Mononuclear cell (primary cell): ENCODE results near the gene C1QB. TPM values are rescaled to one million over a fixed set of nuclear protein-coding genes. Genes with fewer than 3 reads are reported as not detected.
"Not testable (repeated sequence)": the region's sequence is repeated elsewhere in the genome, so short reads cannot be mapped to it uniquely, and the experiment has no call there.

Experiments
- H3K27me3 ChIP-seq: 2 replicates; pipeline ENCODE4 v1.6.0; 2011; ENCODE audit warnings: low read length, control low read depth; ENCODE audit not compliant: insufficient read depth
- H3K4me1 ChIP-seq: 2 replicates; pipeline ENCODE4 v1.5.1; 2011; ENCODE audit warnings: mild to moderate bottlenecking, low read length, control low read depth; ENCODE audit not compliant: insufficient read depth
- H3K4me3 ChIP-seq: 2 replicates; pipeline ENCODE4 v1.5.1; 2011; ENCODE audit warnings: mild to moderate bottlenecking, low read length, moderate library complexity
- H3K9me3 ChIP-seq: 2 replicates; pipeline ENCODE4 v1.5.1; 2011; ENCODE audit warnings: low read depth, mild to moderate bottlenecking, control low read depth, low read length
- total RNA-seq: library from RNA; depleted of rRNA; stranded (reverse); fragments of >200 nt; gene quantifications from one replicate; pipeline ENCODE4 v1.2.3, GENCODE V29; 2012

Gene C1QB
- total RNA-seq, 1 donor = 2.1 TPM

- no peaks in the 10 kb centered on the region for H3K4me1 ChIP-seq
- no peaks in the 10 kb centered on the region for H3K27me3 ChIP-seq
- H3K9me3 ChIP-seq = no peaks in the 10 kb centered on the region
- H3K4me3 ChIP-seq = no peak overlapping the region
These were observed 13.4 kb downstream of the C1QB start for GRCh38 chr1:22666412-22666811.

GRCh38 chr1:22668840-22669239 lies 15.8 kb downstream of the C1QB start:
- H3K9me3 ChIP-seq, H3K4me3 ChIP-seq, H3K4me1 ChIP-seq, H3K27me3 ChIP-seq: not testable (repeated sequence)

DNA sequence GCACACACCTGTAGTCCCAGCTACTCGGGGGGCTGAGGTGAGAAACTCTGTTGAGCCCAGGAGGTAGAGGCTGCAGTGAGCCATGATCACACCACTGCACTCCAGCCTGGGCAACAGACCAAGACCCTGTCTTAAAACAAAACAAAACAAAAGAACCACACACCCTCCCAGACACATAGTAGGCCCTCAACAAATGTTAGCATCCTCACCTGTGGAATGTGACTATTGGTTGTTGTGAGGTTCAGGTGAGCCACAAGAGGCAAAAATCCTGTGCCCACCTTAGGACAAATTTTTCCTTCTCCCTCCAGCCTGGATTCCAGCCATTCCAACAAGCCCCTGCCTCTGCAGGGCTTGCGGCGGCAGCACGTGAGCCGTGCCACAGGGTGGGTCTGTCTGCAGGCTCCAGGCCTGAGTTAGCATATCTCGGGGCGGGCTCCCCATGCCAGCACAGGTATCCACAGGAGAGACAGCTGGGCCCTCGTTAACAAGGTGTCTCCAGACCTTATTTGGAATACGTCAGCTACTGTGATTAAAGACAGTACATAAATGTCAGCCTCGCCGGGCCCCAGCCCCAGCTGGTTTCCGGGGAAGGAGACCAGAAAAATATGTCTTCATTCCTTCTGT lies 17.4 kb downstream of the C1QB start:
- Histone ChIP-seq H3K27me3 (no peaks in the 10 kb centered on the region), H3K9me3 (no peaks in the 10 kb centered on the region), H3K4me3 (no peak overlapping the region), H3K4me1 (no peaks in the 10 kb centered on the region)

- H3K9me3 ChIP-seq = no peaks in the 10 kb centered on the region
- H3K4me1 ChIP-seq = no peaks in the 10 kb centered on the region
- no peaks in the 10 kb centered on the region for H3K27me3 ChIP-seq
- no peak overlapping the region for H3K4me3 ChIP-seq
These were observed 19.0 kb downstream of the C1QB start for GRCh38 chr1:22671999-22672398.

GRCh38 chr1:22673486-22674409 lies 20.7 kb downstream of the C1QB start:
- Histone ChIP-seq H3K27me3 (no peaks in the 10 kb centered on the region), H3K4me3 (no peak overlapping the region), H3K4me1 (no peaks in the 10 kb centered on the region), H3K9me3 (no peaks in the 10 kb centered on the region)

GRCh38 chr1:22674410-22674749 lies 21.3 kb downstream of the C1QB start:
- H3K9me3 ChIP-seq = no peaks in the 10 kb centered on the region
- H3K4me1 ChIP-seq = no peaks in the 10 kb centered on the region
- H3K27me3 ChIP-seq = no peaks in the 10 kb centered on the region
- no peak overlapping the region for H3K4me3 ChIP-seq

DNA sequence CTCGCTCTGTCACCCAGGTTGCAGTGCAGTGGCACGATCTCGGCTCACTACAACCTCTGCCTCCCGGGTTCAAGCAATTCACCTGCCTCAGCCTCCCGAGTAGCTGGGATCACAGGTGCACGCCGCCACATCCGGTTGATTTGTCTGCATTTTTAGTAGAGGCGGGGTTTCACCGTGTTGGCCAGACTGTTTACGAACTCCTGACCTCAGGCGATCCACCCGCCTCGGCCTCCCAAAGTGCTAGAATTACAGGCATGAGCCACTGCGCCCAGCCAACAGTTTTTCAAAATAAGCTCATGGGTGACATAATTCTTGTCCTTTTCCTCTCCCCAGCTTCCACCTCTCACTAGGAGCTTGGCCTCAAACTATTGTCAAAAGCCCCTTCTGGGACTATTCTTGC lies 23.1 kb downstream of the C1QB start:
- not testable (repeated sequence) for H3K9me3 ChIP-seq, H3K27me3 ChIP-seq, H3K4me1 ChIP-seq, H3K4me3 ChIP-seq

- Histone ChIP-seq H3K27me3 (no peaks in the 10 kb centered on the region), H3K9me3 (no peaks in the 10 kb centered on the region), H3K4me3 (no peak overlapping the region), H3K4me1 (no peaks in the 10 kb centered on the region)
These were observed 24.0 kb downstream of the C1QB start for GRCh38 chr1:22676916-22677583.

GRCh38 chr1:22677931-22678896 lies 25.2 kb downstream of the C1QB start:
- Histone ChIP-seq H3K4me3 (no peak overlapping the region), H3K27me3 (no peaks in the 10 kb centered on the region), H3K9me3 (no peaks in the 10 kb centered on the region), H3K4me1 (no peaks in the 10 kb centered on the region)

DNA sequence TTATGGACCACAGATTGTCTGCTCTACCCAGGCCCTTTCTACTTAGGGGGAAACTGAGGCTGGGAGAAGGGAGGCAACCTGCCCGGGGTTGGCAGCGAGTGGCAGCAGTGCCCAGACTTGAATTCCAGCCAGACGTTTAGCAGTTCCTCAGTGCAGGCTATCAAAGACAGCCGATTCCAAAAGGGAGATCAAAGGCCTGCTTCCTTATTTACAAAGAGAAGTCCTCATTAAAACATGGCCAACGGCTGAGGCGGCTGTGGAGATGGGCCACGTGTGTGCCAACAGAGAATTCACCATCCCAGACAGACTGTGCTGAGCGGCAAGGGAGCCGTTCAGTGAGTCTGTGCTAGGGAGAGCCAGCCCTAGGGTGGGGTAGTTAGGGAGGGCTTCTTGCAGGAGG lies 27.7 kb downstream of the C1QB start:
- H3K4me3 ChIP-seq = no peak overlapping the region

GRCh38 chr1:22681556-22682276 lies 28.7 kb downstream of the C1QB start:
- H3K27me3 ChIP-seq = no peaks in the 10 kb centered on the region
- H3K9me3 ChIP-seq = no peaks in the 10 kb centered on the region
- H3K4me3 ChIP-seq = no peak overlapping the region
- no peaks in the 10 kb centered on the region for H3K4me1 ChIP-seq

More for the DNA sequence above, 27.7 kb downstream of the C1QB start:
- no peaks in the 10 kb centered on the region for H3K4me1 ChIP-seq
- no peaks in the 10 kb centered on the region for H3K27me3 ChIP-seq
- H3K9me3 ChIP-seq = no peaks in the 10 kb centered on the region

- no peaks in the 10 kb centered on the region for H3K4me1 ChIP-seq
- H3K9me3 ChIP-seq = no peaks in the 10 kb centered on the region
- no peak overlapping the region for H3K4me3 ChIP-seq
- no peaks in the 10 kb centered on the region for H3K27me3 ChIP-seq
These were observed 30.5 kb downstream of the C1QB start for GRCh38 chr1:22683547-22683946.

DNA sequence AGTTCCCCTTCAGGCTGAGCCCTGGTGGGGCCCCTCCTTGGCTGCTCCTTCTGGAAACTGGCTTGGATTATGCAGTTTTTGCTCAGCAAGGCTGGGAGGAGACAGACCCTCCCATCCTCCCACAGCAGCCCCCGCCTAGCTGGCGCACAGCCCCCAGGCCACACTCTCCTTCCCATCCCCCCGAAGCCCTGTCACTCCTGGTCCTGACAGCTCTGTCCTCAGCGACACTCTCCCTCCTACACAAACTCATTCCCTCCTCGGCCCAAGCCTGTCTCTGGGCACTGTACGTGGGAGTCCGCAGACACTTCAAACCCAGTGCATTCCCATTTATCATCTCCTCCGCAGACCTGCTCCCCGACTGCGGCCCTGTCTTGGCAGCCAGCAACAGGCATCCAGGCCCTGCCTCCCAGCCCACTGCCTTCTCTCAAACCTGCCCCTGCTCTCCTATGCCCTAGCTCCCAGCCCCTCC lies 32.6 kb downstream of the C1QB start:
- Histone ChIP-seq H3K4me1 (no peaks in the 10 kb centered on the region), H3K27me3 (no peaks in the 10 kb centered on the region), H3K4me3 (no peak overlapping the region), H3K9me3 (no peaks in the 10 kb centered on the region)

- H3K4me1 ChIP-seq = no peaks in the 10 kb centered on the region
- no peaks in the 10 kb centered on the region for H3K27me3 ChIP-seq
- H3K9me3 ChIP-seq = no peaks in the 10 kb centered on the region
- H3K4me3 ChIP-seq = no peak overlapping the region
These were observed 34.2 kb downstream of the C1QB start for GRCh38 chr1:22687191-22687590.
